ENCODE data around the gene TSKS. TPM values are rescaled to one million over a fixed set of nuclear protein-coding genes. Genes with fewer than 3 reads are reported as not detected.

TSKS gene
- total RNA-seq (2014; rRNA removed; shearing (Covaris generic)) (0.38 and 2.1 TPM in 2 replicates), polyA plus RNA-seq (2016; fragmentation: Nextera tagmentation; extraction: Ambion mirVana) (0.31 and 0.93 TPM in 2 replicates)

GRCh38 chr19:49763230-49763629 is at the start of gene TSKS:
TSS of gene TSKS (minus strand) at chr19:49763306. CDS start at chr19:49763247, 59 bp downstream.
- Histone ChIP-seq H4K20me1 (ENCODE audit: insufficient read depth) (no peaks in the 10 kb centered on the region), H3K79me2 (ENCODE audit: insufficient read depth) (peaks cover 14% of the 10 kb centered on the region), H2AFZ (peak within 1 kb of the TSS; percentile 99), H3F3A (ENCODE audit: insufficient read depth) (peaks cover 13% of the 10 kb centered on the region), H3K9me3 (ENCODE audit: low read depth) (no peaks in the 10 kb centered on the region), H3K27ac (peak within 1 kb of the TSS; percentile 72), H3K36me3 (ENCODE audit: low read depth) (no peaks in the 10 kb centered on the region), H3K9me2 (ENCODE audit: insufficient read depth) (no peaks in the 10 kb centered on the region), H3K4me2 (ENCODE audit: unreplicated experiment) (no peak within 1 kb of the TSS), H3K27me3 (replicated peaks; ENCODE audit: insufficient read depth) (no peaks in the 10 kb centered on the region), H3K4me1 (ENCODE audit: insufficient read depth) (peaks cover 28% of the 10 kb centered on the region), H3K9ac (peak within 1 kb of the TSS; percentile 71; the same call in 1 of the 2 replicates), H3K4me3 (no peak within 1 kb of the TSS)
- no peak for DNase-seq
- in situ Hi-C loops (cut with MboI): no loop called here
- TF ChIP-seq EZH2phosphoT487 (IDR thresholded peaks at IDR 0.05; ENCODE audit: insufficient read depth, low read depth): no peak
- TF ChIP-seq EZH2 (IDR thresholded peaks at IDR 0.05; ENCODE audit: insufficient read depth, poor library complexity, severe bottlenecking): no peak
- WGBS, 2 experiments (ENCODE audit: low coverage in 1 of 2, low lambda C conversion rate in 2 of 2, missing lambda C conversion rate in 2 of 2): 81 to 88% methylated on average over 6 of the region's 6 CpGs

GRCh38 chr19:49812452-49812996 is 49.4 kb upstream of the TSKS start:
- Histone ChIP-seq H3K27ac (peak overlapping the region; percentile 83), H3K9ac (peak overlapping the region; percentile 84), H3K79me2 (ENCODE audit: insufficient read depth) (no peaks in the 10 kb centered on the region), H3K9me2 (ENCODE audit: insufficient read depth) (no peaks in the 10 kb centered on the region), H3K36me3 (ENCODE audit: low read depth) (0 out of 2 replicates have a peak, but pooled peaks cover 2% of the 10 kb centered on the region), H3K27me3 (replicated peaks; ENCODE audit: insufficient read depth) (no peaks in the 10 kb centered on the region), H3F3A (ENCODE audit: insufficient read depth) (peaks cover 11% of the 10 kb centered on the region; the same call in 1 of the 2 replicates), H3K4me1 (ENCODE audit: insufficient read depth) (peaks cover 14% of the 10 kb centered on the region), H2AFZ (peak overlapping the region; percentile 73), H3K9me3 (ENCODE audit: low read depth) (no peaks in the 10 kb centered on the region), H3K4me3 (peak overlapping the region; percentile 76), H3K4me2 (ENCODE audit: unreplicated experiment) (peak overlapping the region; percentile 84), H4K20me1 (ENCODE audit: insufficient read depth) (no peaks in the 10 kb centered on the region)
- TF ChIP-seq EZH2 (IDR thresholded peaks at IDR 0.05; ENCODE audit: insufficient read depth, poor library complexity, severe bottlenecking): no peak
- no peak for TF ChIP-seq EZH2phosphoT487 (IDR thresholded peaks at IDR 0.05; ENCODE audit: insufficient read depth, low read depth)
- WGBS, 2 experiments (ENCODE audit: low coverage in 1 of 2, low lambda C conversion rate in 2 of 2, missing lambda C conversion rate in 2 of 2): 26 to 28% methylated on average over 11 of the region's 11 CpGs
- DNase-seq: no peak
- in situ Hi-C loops (cut with MboI): no loop called here

- H3K27me3 ChIP-seq (replicated peaks; ENCODE audit: insufficient read depth): no peaks in the 10 kb centered on the region
- no peaks in the 10 kb centered on the region for H3K79me2 ChIP-seq (ENCODE audit: insufficient read depth)
- no peak overlapping the region for H3K9ac ChIP-seq
- WGBS, 2 experiments (ENCODE audit: low coverage in 1 of 2, low lambda C conversion rate in 2 of 2, missing lambda C conversion rate in 2 of 2): 98% methylated on average over 6 of the region's 6 CpGs
- in situ Hi-C loops (cut with MboI): no loop called here
- H3K9me2 ChIP-seq (ENCODE audit: insufficient read depth): no peaks in the 10 kb centered on the region
- H3K4me3 ChIP-seq: no peak overlapping the region
- H3F3A ChIP-seq (ENCODE audit: insufficient read depth): peaks cover 11% of the 10 kb centered on the region; the same call in 1 of the 2 replicates
- H3K9me3 ChIP-seq (ENCODE audit: low read depth): no peaks in the 10 kb centered on the region
- no peak for DNase-seq
- H3K4me1 ChIP-seq (ENCODE audit: insufficient read depth): peaks cover 14% of the 10 kb centered on the region
- H3K36me3 ChIP-seq (ENCODE audit: low read depth): 0 out of 2 replicates have a peak, but pooled peaks cover 4% of the 10 kb centered on the region
- H4K20me1 ChIP-seq (ENCODE audit: insufficient read depth): no peaks in the 10 kb centered on the region
- no peak overlapping the region for H2AFZ ChIP-seq
- no peak for TF ChIP-seq EZH2 (IDR thresholded peaks at IDR 0.05; ENCODE audit: insufficient read depth, poor library complexity, severe bottlenecking)
- TF ChIP-seq EZH2phosphoT487 (IDR thresholded peaks at IDR 0.05; ENCODE audit: insufficient read depth, low read depth): no peak
- H3K4me2 ChIP-seq (ENCODE audit: unreplicated experiment): no peak overlapping the region
- no peak overlapping the region for H3K27ac ChIP-seq
Measured at GRCh38 chr19:49811328-49811727, 48.2 kb upstream of the TSKS start.

GRCh38 chr19:49809941-49810389 is 46.9 kb upstream of the TSKS start:
- Histone ChIP-seq H3K4me1 (ENCODE audit: insufficient read depth) (peaks cover 14% of the 10 kb centered on the region), H3K27ac (no peak overlapping the region), H3K9me3 (ENCODE audit: low read depth) (no peaks in the 10 kb centered on the region), H3K9ac (peak overlapping the region; percentile 72), H3K36me3 (ENCODE audit: low read depth) (peaks cover 4% of the 10 kb centered on the region; the same call in 1 of the 2 replicates), H3F3A (ENCODE audit: insufficient read depth) (peaks cover 11% of the 10 kb centered on the region; the same call in 1 of the 2 replicates), H3K4me3 (peak overlapping the region; percentile 76; the same call in 1 of the 2 replicates), H3K27me3 (replicated peaks; ENCODE audit: insufficient read depth) (no peaks in the 10 kb centered on the region), H2AFZ (peak overlapping the region; percentile 71), H3K79me2 (ENCODE audit: insufficient read depth) (no peaks in the 10 kb centered on the region), H4K20me1 (ENCODE audit: insufficient read depth) (no peaks in the 10 kb centered on the region), H3K9me2 (ENCODE audit: insufficient read depth) (no peaks in the 10 kb centered on the region), H3K4me2 (ENCODE audit: unreplicated experiment) (peak overlapping the region; percentile 88)
- in situ Hi-C loops (cut with MboI): no loop called here
- no peak for DNase-seq
- 93 to 94% methylated on average over 5 of the region's 5 CpGs for WGBS, 2 experiments (ENCODE audit: low coverage in 1 of 2, low lambda C conversion rate in 2 of 2, missing lambda C conversion rate in 2 of 2)
- TF ChIP-seq EZH2 (IDR thresholded peaks at IDR 0.05; ENCODE audit: insufficient read depth, poor library complexity, severe bottlenecking): no peak
- TF ChIP-seq EZH2phosphoT487 (IDR thresholded peaks at IDR 0.05; ENCODE audit: insufficient read depth, low read depth): no peak

Data from GM23248 (cell line).